Breast epithelium (tissue), 4 donors: ENCODE data around the gene PGAM4. TPM values are rescaled to one million over a fixed set of nuclear protein-coding genes. Genes with fewer than 3 reads are reported as not detected.

Experiments
- DNase-seq, 2 donors: peaks; one replicate each; pipeline ENCODE4 v3.0.0-alpha.2; 2019; ENCODE audit warnings: low spot score in 2 of 2
- H3K27ac ChIP-seq, 2 donors: fragments of 200-600 bp; sonication (generic) in 1 of 2; one replicate each; pipeline ENCODE4 v1.5.1; 2016 to 2019; ENCODE audit warnings: mild to moderate bottlenecking in 1 of 2
- H3K27me3 ChIP-seq, 2 donors: fragments of 200-600 bp; sonication (generic) in 1 of 2; one replicate each; pipeline versions ENCODE4 v1.5.1 to v1.6.0; 2017 to 2019; ENCODE audit warnings: control low read depth in 1 of 2, mild to moderate bottlenecking in 1 of 2
- H3K36me3 ChIP-seq: fragments of 200-600 bp; one replicate; pipeline ENCODE4 v1.5.1; 2019
- H3K4me1 ChIP-seq, 2 donors: fragments of 200-600 bp; sonication (generic); one replicate each; pipeline ENCODE4 v1.5.1; 2016 to 2019; ENCODE audit warnings: control low read depth in 1 of 2
- H3K4me3 ChIP-seq, 3 donors: fragments of 200-600 bp; sonication (generic); 1 replicate in 2 of 3; 2 replicates in 1 of 3; pipeline ENCODE4 v1.5.1; 2016 to 2019; ENCODE audit warnings: mild to moderate bottlenecking in 3 of 3, moderate library complexity in 2 of 3
- H3K9me3 ChIP-seq, 2 donors: fragments of 200-600 bp; sonication (generic) in 1 of 2; one replicate each; pipeline ENCODE4 v1.5.1; 2016 to 2019; ENCODE audit warnings: control low read depth in 1 of 2
- CTCF ChIP-seq, 3 donors: fragments of 450-650 bp; IDR thresholded peaks; one replicate each; pipeline ENCODE4 v1.5.1; 2016 to 2017; ENCODE audit warnings: antibody characterized with exemption in 3 of 3, mild to moderate bottlenecking in 3 of 3, moderate library complexity in 3 of 3
- POLR2A ChIP-seq: fragments of 450-650 bp; IDR thresholded peaks from one replicate; pipeline ENCODE4 v1.6.1; 2016; ENCODE audit warnings: antibody characterized with exemption, mild to moderate bottlenecking, moderate library complexity
- POLR2AphosphoS5 ChIP-seq, 3 donors: sonication (generic); formaldehyde crosslinking; IDR thresholded peaks; one replicate each; pipeline ENCODE4 v1.6.1; 2017; ENCODE audit warnings: antibody characterized with exemption in 3 of 3
- intact Hi-C: fragments of 100-400 bp; cut with DNase I; formaldehyde crosslinking; loops from one replicate; pipeline ENCODE4 v1.15.1; 2023; ENCODE audit warnings: low total_unique reads
- total RNA-seq, 3 donors: library from RNA; depleted of rRNA; stranded (reverse); fragments of >200 nt; gene quantifications; one replicate each; pipeline ENCODE4 v1.1.0, GENCODE V29; 2016

Gene PGAM4
- total RNA-seq, 3 donors from 2014 or later = not detected

DNA sequence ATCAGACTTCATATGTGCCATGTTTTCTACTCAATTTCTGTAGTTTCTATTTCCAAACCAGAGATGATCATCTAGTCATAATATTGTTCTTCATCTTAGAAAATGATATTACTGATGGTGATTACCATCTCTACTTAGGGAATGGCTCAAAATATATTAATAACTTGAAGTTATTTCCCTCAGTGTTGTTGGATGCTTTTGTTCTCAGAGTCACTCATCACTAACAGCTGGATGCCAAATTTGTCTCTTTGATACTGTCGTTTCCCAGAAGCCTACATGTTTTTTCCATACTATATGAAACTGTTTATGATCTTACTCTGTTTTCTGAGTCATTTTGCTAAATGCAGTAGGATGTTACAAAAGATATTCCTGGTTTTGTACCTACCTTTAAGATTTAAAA is 8.9 kb downstream of the PGAM4 start:
- no peaks in the 10 kb centered on the region for H3K36me3 ChIP-seq
- TF ChIP-seq POLR2A (no peak), CTCF (IDR thresholded peaks at IDR 0.05) (no peak), POLR2AphosphoS5 (IDR thresholded peaks at IDR 0.05) (no peak)
- intact Hi-C loops = no loop called here

DNA sequence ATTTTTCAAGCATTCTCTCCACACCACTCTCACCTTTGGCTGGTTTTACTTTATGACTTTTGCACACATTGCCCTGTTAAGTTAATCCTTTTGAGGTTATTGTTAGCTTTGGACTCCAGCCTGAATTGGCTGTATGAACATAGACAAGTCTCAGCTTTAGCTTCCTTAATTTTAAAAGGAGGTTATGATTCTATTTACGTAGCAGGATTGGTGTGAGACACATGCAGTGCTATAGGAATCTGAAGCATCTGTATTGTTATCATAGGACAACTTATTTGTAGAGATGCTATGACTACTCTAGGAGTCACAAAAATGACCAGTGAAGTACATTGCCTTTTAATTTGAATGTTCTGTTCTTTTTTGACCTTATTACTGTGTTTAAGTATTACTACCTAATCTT is 15.7 kb downstream of the PGAM4 start:
- H3K4me3 ChIP-seq = no peak overlapping the region
- intact Hi-C loops = no loop called here
- H3K27me3 ChIP-seq = no peaks in the 10 kb centered on the region

More for the DNA sequence above, 8.9 kb downstream of the PGAM4 start:
- no peaks in the 10 kb centered on the region for H3K4me1 ChIP-seq
- no peak overlapping the region for H3K27ac ChIP-seq
- H3K27me3 ChIP-seq = no peaks in the 10 kb centered on the region
- no peak overlapping the region for H3K4me3 ChIP-seq
- DNase-seq = no peak
- H3K9me3 ChIP-seq = peaks cover 5 to 11% of the 10 kb centered on the region in 2 donors

GRCh38 chrX:77953302-77953701 is 16.1 kb downstream of the PGAM4 start:
- H3K4me1 ChIP-seq = no peaks in the 10 kb centered on the region
- H3K4me3 ChIP-seq = no peak overlapping the region
- peaks cover 4% of the 10 kb centered on the region in 2 donors for H3K9me3 ChIP-seq
- no peak overlapping the region for H3K27ac ChIP-seq
- TF ChIP-seq POLR2A (no peak), CTCF (IDR thresholded peaks at IDR 0.05) (no peak), POLR2AphosphoS5 (IDR thresholded peaks at IDR 0.05) (no peak)
- no peaks in the 10 kb centered on the region for H3K27me3 ChIP-seq
- no peak for DNase-seq
- no peaks in the 10 kb centered on the region for H3K36me3 ChIP-seq
- intact Hi-C loops = no loop called here

More for the DNA sequence above, 15.7 kb downstream of the PGAM4 start:
- H3K27ac ChIP-seq = no peak overlapping the region
- peaks cover 5 to 8% of the 10 kb centered on the region in 2 donors for H3K9me3 ChIP-seq
- TF ChIP-seq CTCF (IDR thresholded peaks at IDR 0.05) = no peak
- no peak for TF ChIP-seq POLR2A
- no peak for TF ChIP-seq POLR2AphosphoS5 (IDR thresholded peaks at IDR 0.05)
- no peak for DNase-seq
- H3K4me1 ChIP-seq = no peaks in the 10 kb centered on the region
- H3K36me3 ChIP-seq = no peaks in the 10 kb centered on the region

GRCh38 chrX:77952173-77952572 is 17.3 kb downstream of the PGAM4 start:
- H3K4me1 ChIP-seq = no peaks in the 10 kb centered on the region

GRCh38 chrX:77949840-77950239 is 19.6 kb downstream of the PGAM4 start:
- TF ChIP-seq CTCF (IDR thresholded peaks at IDR 0.05) = no peak
- TF ChIP-seq POLR2A = no peak
- TF ChIP-seq POLR2AphosphoS5 (IDR thresholded peaks at IDR 0.05) = no peak
- DNase-seq = no peak
- intact Hi-C loops = no loop called here

More at GRCh38 chrX:77952173-77952572, 17.3 kb downstream of the PGAM4 start:
- intact Hi-C loops = no loop called here
- Histone ChIP-seq H3K36me3 (no peaks in the 10 kb centered on the region), H3K9me3 (no peaks in the 10 kb centered on the region), H3K27ac (no peak overlapping the region), H3K4me3 (no peak overlapping the region), H3K27me3 (no peaks in the 10 kb centered on the region)
- no peak for TF ChIP-seq POLR2AphosphoS5 (IDR thresholded peaks at IDR 0.05)
- no peak for TF ChIP-seq CTCF (IDR thresholded peaks at IDR 0.05)
- TF ChIP-seq POLR2A = no peak
- DNase-seq = no peak

More at GRCh38 chrX:77949840-77950239, 19.6 kb downstream of the PGAM4 start:
- Histone ChIP-seq H3K27ac (no peak overlapping the region), H3K9me3 (no peaks in the 10 kb centered on the region), H3K36me3 (no peaks in the 10 kb centered on the region), H3K4me3 (no peak overlapping the region), H3K27me3 (peaks cover 0 to 3% of the 10 kb centered on the region in 2 donors), H3K4me1 (no peaks in the 10 kb centered on the region)
